ENCODE results near the gene WFDC1. TPM values are rescaled to one million over a fixed set of nuclear protein-coding genes. Genes with fewer than 3 reads are reported as not detected.

WFDC1 gene
- total and polyA plus RNA-seq, 2 experiments from 2014 or later: 0.76 to 0.95 TPM

- TF ChIP-seq ZNF462 (CRISPR knock-in tag; IDR thresholded peaks at IDR 0.05): no peak
- no peak for TF ChIP-seq ETS1 (IDR thresholded peaks at IDR 0.05)
Measured at GRCh38 chr16:84362471-84362941, 67.8 kb downstream of the WFDC1 start (continued).

- no peak overlapping the region for H3K4me2 ChIP-seq
- ATAC-seq (no peak), DNase-seq (ENCODE audit: low spot score) (no peak)
- H3K4me3 Mint-ChIP-seq: no peak overlapping the region
- no peaks in the 10 kb centered on the region for H3K79me2 ChIP-seq (replicated peaks; ENCODE audit: insufficient read depth)
- no peak overlapping the region for H2AFZ ChIP-seq
- no peaks in the 10 kb centered on the region for H3K36me3 Mint-ChIP-seq (ENCODE audit: low read depth)
- H3K27me3 ChIP-seq (ENCODE audit: insufficient read depth): peaks cover 26% of the 10 kb centered on the region
- no peak overlapping the region for H3K4me3 ChIP-seq
- H3K36me3 ChIP-seq (ENCODE audit: insufficient read depth): no peaks in the 10 kb centered on the region
- no peak overlapping the region for H3K27ac Mint-ChIP-seq
- H3K27me3 Mint-ChIP-seq (ENCODE audit: insufficient read depth, low read depth, poor library complexity): peaks cover 20% of the 10 kb centered on the region
- no peaks in the 10 kb centered on the region for H3K9me2 ChIP-seq (ENCODE audit: insufficient read depth)
- H4K20me1 ChIP-seq (replicated peaks; ENCODE audit: insufficient read depth): no peaks in the 10 kb centered on the region
- H3K4me1 Mint-ChIP-seq: peaks cover 34% of the 10 kb centered on the region
- no peak for TF ChIP-seq CREB1 (CRISPR knock-in tag; IDR thresholded peaks at IDR 0.05; ENCODE audit: low read depth)
- no peaks in the 10 kb centered on the region for H3F3A ChIP-seq (replicated peaks; ENCODE audit: low read depth)
- no peak overlapping the region for H3K27ac ChIP-seq (ENCODE audit: low read depth)
- peaks cover 21% of the 10 kb centered on the region for H3K4me1 ChIP-seq (ENCODE audit: insufficient read depth)
- no peaks in the 10 kb centered on the region for H3K9me3 Mint-ChIP-seq
Measured at GRCh38 chr16:84366208-84366607, 71.5 kb downstream of the WFDC1 start.
